Endothelial cell of umbilical vein (primary cell): ENCODE data around the gene NEURL2. TPM values are rescaled to one million over a fixed set of nuclear protein-coding genes. Genes with fewer than 3 reads are reported as not detected.
A peak's percentile ranks its signal among the peaks of the same experiment; 100 is the strongest.

Source experiments
- BruUV-seq: library from RNA; stranded (reverse); fragments of 400-500 nt; replicated peaks from 2 replicates; lab custom pipeline; 2021; lab: Mats Ljungman, UMichigan
- CTCF ChIA-PET: fragments of 300-600, 350-600 bp; sonication (Branson Sonifier 250); formaldehyde crosslinking; loops from one replicate; lab custom pipeline; 2021; ENCODE audit warnings: antibody characterized with exemption, inconsistent platforms; lab: Charles Lee
- POLR2A ChIA-PET: fragments of 300-600, 350-600 bp; sonication (Branson Sonifier 250); formaldehyde crosslinking; loops from one replicate; lab custom pipeline; 2021; ENCODE audit warnings: antibody characterized with exemption, inconsistent platforms; lab: Charles Lee
- DNase-seq: peaks from one replicate; pipeline ENCODE4 v3.0.0-alpha.2; 2011; ENCODE audit warnings: low read depth, low spot score
- FAIRE-seq: peaks from 2 replicates; lab custom pipeline; 2011; peaks lifted over from hg19 to GRCh38; lab: Jason Lieb, UNC
- H2AFZ ChIP-seq: 2 replicates; pipeline ENCODE4 v1.6.0; 2012; ENCODE audit warnings: low read depth, low read length, control low read depth, inconsistent platforms
- H3K27ac ChIP-seq: 2 replicates; pipeline ENCODE4 v1.5.1; 2011; ENCODE audit warnings: low read depth, mild to moderate bottlenecking, control low read depth, low read length, moderate library complexity; ENCODE audit not compliant: insufficient read depth
- H3K27me3 ChIP-seq, 2 experiments: 2 replicates each; pipeline versions ENCODE4 v1.6.0 to v1.6.1; 2011; ENCODE audit warnings: low read length in 2 of 2, mixed read lengths in 1 of 2; ENCODE audit not compliant: control insufficient read depth in 2 of 2, insufficient read depth in 2 of 2
- H3K36me3 ChIP-seq, 2 experiments: 2 replicates in 1 of 2; 3 replicates in 1 of 2; pipeline ENCODE4 v1.5.1; 2011; ENCODE audit warnings: low read length in 2 of 2, mild to moderate bottlenecking in 1 of 2, moderate library complexity in 1 of 2; ENCODE audit not compliant: control insufficient read depth in 2 of 2, insufficient read depth in 2 of 2; ENCODE audit errors: extremely low read depth in 1 of 2
- H3K4me1 ChIP-seq: 3 replicates; pipeline ENCODE4 v1.5.1; 2011; ENCODE audit warnings: mild to moderate bottlenecking, low read length; ENCODE audit not compliant: control insufficient read depth, insufficient read depth; ENCODE audit errors: extremely low read depth
- H3K4me2 ChIP-seq: 2 replicates; pipeline ENCODE4 v1.6.1; 2011; ENCODE audit warnings: low read length, control low read depth, mixed read lengths; ENCODE audit not compliant: insufficient read depth
- H3K4me3 ChIP-seq, 3 experiments: fragments of 200-600 bp in 1 of 3; sonication (generic), shearing (Covaris generic) in 1 of 3; replicated peaks in 1 of 3; 2 replicates each; pipeline ENCODE4 v1.5.1; 2011 to 2016; ENCODE audit warnings: control low read depth in 3 of 3, low read length in 3 of 3, mild to moderate bottlenecking in 2 of 3, inconsistent platforms in 1 of 3, low read depth in 1 of 3, moderate library complexity in 1 of 3; ENCODE audit not compliant: insufficient read depth in 1 of 3
- H3K79me2 ChIP-seq: 2 replicates; pipeline ENCODE4 v1.6.0; 2012; ENCODE audit warnings: low read length, inconsistent platforms; ENCODE audit not compliant: control insufficient read depth, insufficient read depth
- H3K9ac ChIP-seq: replicated peaks from 2 replicates; pipeline ENCODE3; 2011; ENCODE audit warnings: low read length, control low read depth; ENCODE audit not compliant: insufficient read depth; ENCODE audit errors: extremely low read depth
- H3K9me1 ChIP-seq: replicated peaks from 3 replicates; pipeline ENCODE4 v1.6.0; 2011; ENCODE audit warnings: mild to moderate bottlenecking, low read length; ENCODE audit not compliant: control insufficient read depth, insufficient read depth; ENCODE audit errors: extremely low read depth
- H3K9me3 ChIP-seq: replicated peaks from 2 replicates; pipeline ENCODE4 v1.5.1; 2012; ENCODE audit warnings: low read length, inconsistent platforms; ENCODE audit not compliant: control insufficient read depth, insufficient read depth
- H4K20me1 ChIP-seq: replicated peaks from 2 replicates; pipeline ENCODE3; 2011; ENCODE audit warnings: mild to moderate bottlenecking, low read length; ENCODE audit not compliant: control insufficient read depth, insufficient read depth; ENCODE audit errors: extremely low read depth
- EZH2 ChIP-seq: IDR thresholded peaks from 2 replicates; pipeline ENCODE4 v1.6.1; 2012; ENCODE audit warnings: borderline replicate concordance, low read depth, mild to moderate bottlenecking, moderate library complexity, low read length, inconsistent platforms; ENCODE audit not compliant: severe bottlenecking
- FOS ChIP-seq: IDR thresholded peaks from 2 replicates; pipeline ENCODE4 v1.6.1; 2011; ENCODE audit warnings: mild to moderate bottlenecking, low read length, moderate library complexity, borderline replicate concordance; ENCODE audit not compliant: insufficient read depth
- GATA2 ChIP-seq: IDR thresholded peaks from 2 replicates; pipeline ENCODE4 v1.7.0; 2011; ENCODE audit warnings: low read depth, mild to moderate bottlenecking, moderate library complexity, mixed read lengths, low read length; ENCODE audit not compliant: insufficient read length, insufficient read depth
- JUN ChIP-seq: IDR thresholded peaks from 2 replicates; pipeline ENCODE4 v1.6.1; 2011; ENCODE audit warnings: borderline replicate concordance, low read depth; ENCODE audit not compliant: insufficient read length, insufficient read depth
- MYC ChIP-seq: IDR thresholded peaks from one replicate; pipeline ENCODE4 v1.6.1; 2011; ENCODE audit warnings: mild to moderate bottlenecking, low read depth, low read length
- POLR2A ChIP-seq: IDR thresholded peaks from 2 replicates; pipeline ENCODE4 v1.6.1; 2012; ENCODE audit warnings: low read depth, mild to moderate bottlenecking, control low read depth, low read length
- POLR2AphosphoS5 ChIP-seq: IDR thresholded peaks from 2 replicates; pipeline ENCODE4 v1.6.1; 2012; ENCODE audit warnings: low read depth, mild to moderate bottlenecking, control low read depth, low read length, moderate library complexity; ENCODE audit not compliant: insufficient read depth
- dilution Hi-C: fragments of 300-500 bp; cut with MboI; formaldehyde crosslinking; loops from one replicate; pipeline ENCODE4 v1.15.0; 2019; ENCODE audit warnings: low sequenced_read_pairs; ENCODE audit not compliant: extremely low pct_ligation_motif_present
- intact Hi-C: fragments of 100-400 bp; cut with micrococcal nuclease; formaldehyde crosslinking; loops from one replicate; pipeline ENCODE4 v1.10.0; 2022
- polyA plus RNA-seq, 4 experiments: library from polyadenylated mRNA; depleted of rRNA in 3 of 4; stranded (reverse) in 3 of 4; unstranded in 1 of 4; fragments of >200 nt; gene quantifications; 2 replicates each; pipeline versions ENCODE4 v1.2.1 to v1.2.3, GENCODE V29; 2011 to 2012; ENCODE audit warnings: missing spikeins in 1 of 4
- total RNA-seq: library from RNA; stranded (reverse); gene quantifications from 2 replicates; pipeline ENCODE4 v1.2.3, GENCODE V29; 2021
- TF ChIP-seq, protein P1 (sequence below): IDR thresholded peaks from 2 replicates; pipeline ENCODE4 v1.6.1; 2011; ENCODE audit not compliant: insufficient read depth, insufficient read length
- TF ChIP-seq, protein P2 (sequence below), 2 donors: IDR thresholded peaks; 1 replicate in 1 of 2; 2 replicates in 1 of 2; pipeline ENCODE4 v1.5.1; 2011; ENCODE audit warnings: low read length in 2 of 2, mild to moderate bottlenecking in 2 of 2, moderate library complexity in 2 of 2, control low read depth in 1 of 2, inconsistent platforms in 1 of 2, low read depth in 1 of 2; ENCODE audit not compliant: insufficient read depth in 1 of 2; ENCODE audit errors: extremely low read depth in 1 of 2

Gene NEURL2
- total and polyA plus RNA-seq, 2 donors (not counting 3 experiments of a cell fraction or from before 2014, with no cell fraction given): 2.8 to 5.4 TPM

DNA sequence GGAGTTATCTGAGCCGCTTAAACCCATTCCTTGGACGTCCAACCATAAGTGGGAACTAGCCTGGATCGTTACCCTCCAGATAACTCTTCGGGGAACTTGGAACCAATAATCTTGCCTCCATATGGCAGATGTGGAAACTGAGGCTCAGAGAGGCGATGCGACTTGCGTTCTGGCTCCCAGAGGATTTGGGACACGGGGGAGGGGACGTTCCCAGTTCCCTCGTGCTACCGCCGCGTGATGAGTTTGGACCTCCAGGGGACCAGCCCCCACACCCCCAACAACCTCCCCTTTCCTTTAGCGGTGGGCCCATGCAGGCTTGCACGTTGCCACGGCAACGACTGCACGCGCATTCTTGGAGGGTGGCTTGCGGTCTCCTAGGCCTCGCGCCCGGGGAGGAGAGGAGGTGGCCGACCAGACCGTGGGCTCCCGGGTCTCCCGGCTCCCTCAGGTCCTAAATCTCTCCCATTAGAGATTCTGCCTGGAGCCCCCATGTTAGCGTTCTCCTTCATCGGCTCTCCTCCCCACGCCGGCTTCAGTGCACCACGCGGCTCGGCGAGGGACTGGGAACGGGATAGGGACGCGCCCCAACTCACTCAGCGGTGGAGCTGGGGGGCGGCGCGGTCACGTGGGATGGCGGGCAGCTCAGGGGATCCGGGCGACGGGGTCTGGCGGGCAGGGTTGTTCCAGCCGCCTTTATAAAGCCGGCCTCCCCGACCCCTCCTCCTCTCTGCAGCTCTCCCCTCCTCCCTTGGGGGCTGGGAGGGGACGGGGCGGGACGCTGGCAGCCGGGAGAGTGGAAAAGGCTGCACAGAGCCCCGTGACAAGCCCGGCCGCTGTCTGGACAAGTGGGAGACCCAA is 20.7 kb upstream of the NEURL2 start, which contains the start of gene PLTP:
TSS of gene PLTP (minus strand) at position 670 of the 858 bp plus-strand sequence. CDS start 703 bp downstream, outside the sequence.
- Histone ChIP-seq H3K9ac (peak within 1 kb of the TSS; percentile 44), H3K79me2 (no peaks in the 10 kb centered on the region), H2AFZ (peak within 1 kb of the TSS; percentile 44), H3K36me3 (peaks cover 0 to 7% of the 10 kb centered on the region in 2 experiments), H3K4me1 (peaks cover 28% of the 10 kb centered on the region), H3K4me3 (peak within 1 kb of the TSS; percentile 14 to 62 (median 37)), H3K4me2 (peak within 1 kb of the TSS; percentile 66), H3K9me3 (no peaks in the 10 kb centered on the region), H3K27me3 (no peaks in the 10 kb centered on the region), H3K27ac (peak within 1 kb of the TSS; percentile 53), H3K9me1 (no peaks in the 10 kb centered on the region), H4K20me1 (no peaks in the 10 kb centered on the region)
- TSS peak; percentile 72 for BruUV-seq
- intact Hi-C loops (loop anchor here (1.0 to 10.0 kb wide), 4 partner anchors 8 to 567 kb away; partner anchors contain the start of genes ACOT8, SDC4 and ZSWIM3), dilution Hi-C loops (no loop called here)
- CTCF ChIA-PET: interaction anchor here (0.6 to 5.0 kb wide), 6 partner anchors 8 to 58 kb away, joined by 3 to 22 read pairs (median 8); partner anchors contain the start of genes CTSA, NEURL2 and PCIF1
- POLR2A ChIA-PET: interaction anchor here (0.5 to 3.8 kb wide), 7 partner anchors 13 to 97 kb away, joined by 3 to 22 read pairs (median 4); partner anchors contain the start of genes CTSA, NEURL2 and PCIF1
- peak; percentile 75 for FAIRE-seq
- no peak for TF ChIP-seq EZH2
- TF ChIP-seq POLR2AphosphoS5: peak; percentile 61
- TF ChIP-seq GATA2: no peak
- TF ChIP-seq, protein P1, sequence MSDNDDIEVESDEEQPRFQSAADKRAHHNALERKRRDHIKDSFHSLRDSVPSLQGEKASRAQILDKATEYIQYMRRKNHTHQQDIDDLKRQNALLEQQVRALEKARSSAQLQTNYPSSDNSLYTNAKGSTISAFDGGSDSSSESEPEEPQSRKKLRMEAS: no peak
- peak; percentile 79 for TF ChIP-seq POLR2A
- no peak for TF ChIP-seq JUN
- TF ChIP-seq MYC: no peak
- no peak for TF ChIP-seq FOS
- TF ChIP-seq, protein P2, sequence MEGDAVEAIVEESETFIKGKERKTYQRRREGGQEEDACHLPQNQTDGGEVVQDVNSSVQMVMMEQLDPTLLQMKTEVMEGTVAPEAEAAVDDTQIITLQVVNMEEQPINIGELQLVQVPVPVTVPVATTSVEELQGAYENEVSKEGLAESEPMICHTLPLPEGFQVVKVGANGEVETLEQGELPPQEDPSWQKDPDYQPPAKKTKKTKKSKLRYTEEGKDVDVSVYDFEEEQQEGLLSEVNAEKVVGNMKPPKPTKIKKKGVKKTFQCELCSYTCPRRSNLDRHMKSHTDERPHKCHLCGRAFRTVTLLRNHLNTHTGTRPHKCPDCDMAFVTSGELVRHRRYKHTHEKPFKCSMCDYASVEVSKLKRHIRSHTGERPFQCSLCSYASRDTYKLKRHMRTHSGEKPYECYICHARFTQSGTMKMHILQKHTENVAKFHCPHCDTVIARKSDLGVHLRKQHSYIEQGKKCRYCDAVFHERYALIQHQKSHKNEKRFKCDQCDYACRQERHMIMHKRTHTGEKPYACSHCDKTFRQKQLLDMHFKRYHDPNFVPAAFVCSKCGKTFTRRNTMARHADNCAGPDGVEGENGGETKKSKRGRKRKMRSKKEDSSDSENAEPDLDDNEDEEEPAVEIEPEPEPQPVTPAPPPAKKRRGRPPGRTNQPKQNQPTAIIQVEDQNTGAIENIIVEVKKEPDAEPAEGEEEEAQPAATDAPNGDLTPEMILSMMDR (IDR thresholded peaks at IDR 0.05; ENCODE audit: extremely low read depth in 1 of 2, insufficient read depth in 1 of 2, low read depth in 1 of 2, low read length in 2 of 2): no peak
- peak; percentile 78 for DNase-seq
